ENCODE measurements around the gene PCNX2. TPM values are rescaled to one million over a fixed set of nuclear protein-coding genes. Genes with fewer than 3 reads are reported as not detected.

PCNX2 gene
- total and polyA plus RNA-seq, 10 of the 15 experiments (the other 5 are each of a cell fraction or from before 2014, with no cell fraction given), result 2.1 to 16.4 (median 8.1) TPM

GRCh38 chr1:233304489-233305102 lies 9.1 kb upstream of the PCNX2 start:
- Histone ChIP-seq H3K9ac (ENCODE audit: control insufficient read depth, insufficient read depth, low read length) (no peak overlapping the region), H3K27me3 (replicated peaks in 1 of 2; ENCODE audit: control insufficient read depth in 2 of 2, insufficient read depth in 2 of 2, low read length in 1 of 2) (no peaks in the 10 kb centered on the region; a peak in 1 of 4 replicates), H4K20me1 (ENCODE audit: control insufficient read depth, insufficient read depth) (no peaks in the 10 kb centered on the region), H2AFZ (ENCODE audit: control insufficient read depth, low read depth, low read length) (no peak overlapping the region), H3K36me3 (ENCODE audit: control insufficient read depth in 2 of 2, insufficient read depth in 2 of 2, low read length in 1 of 2) (no peaks in the 10 kb centered on the region), H3K27ac (ENCODE audit: control insufficient read depth, insufficient read depth) (no peak overlapping the region), H3K4me2 (ENCODE audit: control insufficient read depth, insufficient read depth) (no peak overlapping the region), H3K9me3 (replicated peaks; ENCODE audit: control insufficient read depth, insufficient read depth, low read length) (no peaks in the 10 kb centered on the region), H3K4me3 (no peak overlapping the region), H3K79me2 (ENCODE audit: control insufficient read depth, insufficient read depth, low read length) (no peaks in the 10 kb centered on the region), H3K4me1 (ENCODE audit: control insufficient read depth, insufficient read depth, low read length) (no peaks in the 10 kb centered on the region)
- in situ Hi-C loops (cut with MboI) (no loop called here), intact Hi-C loops (cut with micrococcal nuclease; ENCODE audit: unreplicated experiment) (loop anchor here (5.0 kb wide), 1 partner anchor 763 kb away; no protein-coding TSS in a partner anchor)
- ChIA-PET RAD21 (ENCODE audit: unreplicated experiment) (interaction anchor here (1.0 kb wide), 1 partner anchor 60 kb away, joined by 3 read pairs; no protein-coding TSS in a partner anchor), CTCF (interaction anchor here (0.7 to 2.8 kb wide), 17 partner anchors 10 to 1005 kb away, joined by 3 to 14 read pairs (median 3); no protein-coding TSS in a partner anchor), SMC1A (ENCODE audit: uncharacterized antibody, unreplicated experiment) (interaction anchor here (0.6 to 3.4 kb wide), 5 partner anchors 11 to 442 kb away, joined by 3 to 12 read pairs (median 3); no protein-coding TSS in a partner anchor), POLR2A (no interaction called here)
- WGBS (ENCODE audit: insufficient coverage, insufficient replicate concordance, low lambda C conversion rate, missing lambda C conversion rate), result 0% methylated on average over 1 of the region's 1 CpG
- peak; percentile 73 for FAIRE-seq
- no peak for DNase-seq (ENCODE audit: low read depth, low spot score)
- peak; percentile 49; the same call in 2 of the 3 replicates for ATAC-seq
- TF ChIP-seq RAD21 (IDR thresholded peaks at IDR 0.05; ENCODE audit: insufficient read depth, low read depth, low read length), result peak; percentile 73
- TF ChIP-seq, protein P1, sequence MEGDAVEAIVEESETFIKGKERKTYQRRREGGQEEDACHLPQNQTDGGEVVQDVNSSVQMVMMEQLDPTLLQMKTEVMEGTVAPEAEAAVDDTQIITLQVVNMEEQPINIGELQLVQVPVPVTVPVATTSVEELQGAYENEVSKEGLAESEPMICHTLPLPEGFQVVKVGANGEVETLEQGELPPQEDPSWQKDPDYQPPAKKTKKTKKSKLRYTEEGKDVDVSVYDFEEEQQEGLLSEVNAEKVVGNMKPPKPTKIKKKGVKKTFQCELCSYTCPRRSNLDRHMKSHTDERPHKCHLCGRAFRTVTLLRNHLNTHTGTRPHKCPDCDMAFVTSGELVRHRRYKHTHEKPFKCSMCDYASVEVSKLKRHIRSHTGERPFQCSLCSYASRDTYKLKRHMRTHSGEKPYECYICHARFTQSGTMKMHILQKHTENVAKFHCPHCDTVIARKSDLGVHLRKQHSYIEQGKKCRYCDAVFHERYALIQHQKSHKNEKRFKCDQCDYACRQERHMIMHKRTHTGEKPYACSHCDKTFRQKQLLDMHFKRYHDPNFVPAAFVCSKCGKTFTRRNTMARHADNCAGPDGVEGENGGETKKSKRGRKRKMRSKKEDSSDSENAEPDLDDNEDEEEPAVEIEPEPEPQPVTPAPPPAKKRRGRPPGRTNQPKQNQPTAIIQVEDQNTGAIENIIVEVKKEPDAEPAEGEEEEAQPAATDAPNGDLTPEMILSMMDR (IDR thresholded peaks at IDR 0.05 in 2 of 3, conservative IDR thresholded peaks at IDR 0.05 in 1 of 3; ENCODE audit: control insufficient read depth in 2 of 3, extremely low read depth in 1 of 3, insufficient read depth in 1 of 3, low read depth in 3 of 3, low read length in 3 of 3), result peak; percentile 58 to 69 (median 69)
- TF ChIP-seq, protein P2, sequence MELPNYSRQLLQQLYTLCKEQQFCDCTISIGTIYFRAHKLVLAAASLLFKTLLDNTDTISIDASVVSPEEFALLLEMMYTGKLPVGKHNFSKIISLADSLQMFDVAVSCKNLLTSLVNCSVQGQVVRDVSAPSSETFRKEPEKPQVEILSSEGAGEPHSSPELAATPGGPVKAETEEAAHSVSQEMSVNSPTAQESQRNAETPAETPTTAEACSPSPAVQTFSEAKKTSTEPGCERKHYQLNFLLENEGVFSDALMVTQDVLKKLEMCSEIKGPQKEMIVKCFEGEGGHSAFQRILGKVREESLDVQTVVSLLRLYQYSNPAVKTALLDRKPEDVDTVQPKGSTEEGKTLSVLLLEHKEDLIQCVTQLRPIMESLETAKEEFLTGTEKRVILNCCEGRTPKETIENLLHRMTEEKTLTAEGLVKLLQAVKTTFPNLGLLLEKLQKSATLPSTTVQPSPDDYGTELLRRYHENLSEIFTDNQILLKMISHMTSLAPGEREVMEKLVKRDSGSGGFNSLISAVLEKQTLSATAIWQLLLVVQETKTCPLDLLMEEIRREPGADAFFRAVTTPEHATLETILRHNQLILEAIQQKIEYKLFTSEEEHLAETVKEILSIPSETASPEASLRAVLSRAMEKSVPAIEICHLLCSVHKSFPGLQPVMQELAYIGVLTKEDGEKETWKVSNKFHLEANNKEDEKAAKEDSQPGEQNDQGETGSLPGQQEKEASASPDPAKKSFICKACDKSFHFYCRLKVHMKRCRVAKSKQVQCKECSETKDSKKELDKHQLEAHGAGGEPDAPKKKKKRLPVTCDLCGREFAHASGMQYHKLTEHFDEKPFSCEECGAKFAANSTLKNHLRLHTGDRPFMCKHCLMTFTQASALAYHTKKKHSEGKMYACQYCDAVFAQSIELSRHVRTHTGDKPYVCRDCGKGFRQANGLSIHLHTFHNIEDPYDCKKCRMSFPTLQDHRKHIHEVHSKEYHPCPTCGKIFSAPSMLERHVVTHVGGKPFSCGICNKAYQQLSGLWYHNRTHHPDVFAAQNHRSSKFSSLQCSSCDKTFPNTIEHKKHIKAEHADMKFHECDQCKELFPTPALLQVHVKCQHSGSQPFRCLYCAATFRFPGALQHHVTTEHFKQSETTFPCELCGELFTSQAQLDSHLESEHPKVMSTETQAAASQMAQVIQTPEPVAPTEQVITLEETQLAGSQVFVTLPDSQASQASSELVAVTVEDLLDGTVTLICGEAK (IDR thresholded peaks at IDR 0.05; ENCODE audit: borderline replicate concordance), result no peak
- peak; percentile 53; the same call in 1 of the 2 replicates for TF ChIP-seq SMC3 (IDR thresholded peaks at IDR 0.05; ENCODE audit: borderline replicate concordance, low read length)
- TF ChIP-seq, protein P3, sequence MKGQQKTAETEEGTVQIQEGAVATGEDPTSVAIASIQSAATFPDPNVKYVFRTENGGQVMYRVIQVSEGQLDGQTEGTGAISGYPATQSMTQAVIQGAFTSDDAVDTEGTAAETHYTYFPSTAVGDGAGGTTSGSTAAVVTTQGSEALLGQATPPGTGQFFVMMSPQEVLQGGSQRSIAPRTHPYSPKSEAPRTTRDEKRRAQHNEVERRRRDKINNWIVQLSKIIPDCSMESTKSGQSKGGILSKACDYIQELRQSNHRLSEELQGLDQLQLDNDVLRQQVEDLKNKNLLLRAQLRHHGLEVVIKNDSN (IDR thresholded peaks at IDR 0.05; ENCODE audit: borderline replicate concordance, extremely low read length, insufficient read depth, low read depth, low read length), result no peak
- no TSS peak for BruUV-seq (replicated peaks)

All from GM12878 (cell line).